ENCODE data around the gene RXYLT1.

DNA sequence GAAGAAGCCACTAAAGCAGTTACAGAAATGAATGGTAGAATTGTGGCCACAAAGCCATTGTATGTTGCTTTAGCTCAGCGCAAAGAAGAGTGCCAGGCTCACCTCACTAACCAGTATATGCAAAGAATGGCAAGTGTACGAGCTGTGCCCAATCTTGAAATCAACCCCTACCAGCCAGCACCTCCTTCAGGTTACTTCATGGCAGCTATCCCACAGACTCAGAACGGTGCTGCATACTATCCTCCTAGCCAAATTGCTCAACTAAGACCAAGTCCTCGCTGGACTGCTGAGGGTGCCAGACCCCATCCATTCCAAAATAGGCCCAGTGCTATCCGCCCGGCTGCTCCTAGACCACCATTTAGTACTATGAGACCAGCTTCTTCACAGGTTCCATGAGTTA, 43.3 kb downstream of the RXYLT1 start:
- TF ChIP-seq POLR2A (IDR thresholded peaks at IDR 0.05): no peak
- TF ChIP-seq, protein P1, sequence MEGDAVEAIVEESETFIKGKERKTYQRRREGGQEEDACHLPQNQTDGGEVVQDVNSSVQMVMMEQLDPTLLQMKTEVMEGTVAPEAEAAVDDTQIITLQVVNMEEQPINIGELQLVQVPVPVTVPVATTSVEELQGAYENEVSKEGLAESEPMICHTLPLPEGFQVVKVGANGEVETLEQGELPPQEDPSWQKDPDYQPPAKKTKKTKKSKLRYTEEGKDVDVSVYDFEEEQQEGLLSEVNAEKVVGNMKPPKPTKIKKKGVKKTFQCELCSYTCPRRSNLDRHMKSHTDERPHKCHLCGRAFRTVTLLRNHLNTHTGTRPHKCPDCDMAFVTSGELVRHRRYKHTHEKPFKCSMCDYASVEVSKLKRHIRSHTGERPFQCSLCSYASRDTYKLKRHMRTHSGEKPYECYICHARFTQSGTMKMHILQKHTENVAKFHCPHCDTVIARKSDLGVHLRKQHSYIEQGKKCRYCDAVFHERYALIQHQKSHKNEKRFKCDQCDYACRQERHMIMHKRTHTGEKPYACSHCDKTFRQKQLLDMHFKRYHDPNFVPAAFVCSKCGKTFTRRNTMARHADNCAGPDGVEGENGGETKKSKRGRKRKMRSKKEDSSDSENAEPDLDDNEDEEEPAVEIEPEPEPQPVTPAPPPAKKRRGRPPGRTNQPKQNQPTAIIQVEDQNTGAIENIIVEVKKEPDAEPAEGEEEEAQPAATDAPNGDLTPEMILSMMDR (IDR thresholded peaks at IDR 0.05): no peak

Measured in transverse colon (tissue), 3 donors.